IMR-90 (cell line): ENCODE data around the gene COL4A2. TPM values are rescaled to one million over a fixed set of nuclear protein-coding genes. Genes with fewer than 3 reads are reported as not detected.
A peak's percentile ranks its signal among the peaks of the same experiment; 100 is the strongest.

Experiments used
- ATAC-seq: fragments of 200-7000 bp; cut with Tn5 transposase; 2 replicates; pipeline ENCODE4 v1.9.1; 2020; ENCODE audit warnings: low read depth, mild to moderate bottlenecking, moderate library complexity
- BruUV-seq: library from RNA; stranded (reverse); fragments of 400-500 nt; replicated peaks from 2 replicates; lab custom pipeline; 2021; lab: Mats Ljungman, UMichigan
- CTCF ChIA-PET: fragments of 300-600 bp; formaldehyde crosslinking; extraction: SDS; loops from one replicate; lab custom pipeline; 2021; ENCODE audit warnings: antibody characterized with exemption; lab: Yijun Ruan, JAX
- POLR2A ChIA-PET: fragments of 300-600 bp; sonication (Branson Sonifier 250); formaldehyde crosslinking; loops from one replicate; lab custom pipeline; 2022; ENCODE audit warnings: antibody characterized with exemption; ENCODE audit not compliant: unreplicated experiment; lab: Charles Lee
- DNase-seq: peaks from one replicate; pipeline ENCODE4 v3.0.0; 2013
- H2AFZ ChIP-seq: replicated peaks from 2 replicates; pipeline ENCODE3; 2013; ENCODE audit warnings: low read length, mild to moderate bottlenecking; ENCODE audit not compliant: poor library complexity
- H2AK5ac ChIP-seq: 2 replicates; pipeline ENCODE4 v1.6.1; 2013; ENCODE audit warnings: low read depth, low read length, inconsistent platforms
- H2AK9ac ChIP-seq: replicated peaks from 2 replicates; pipeline ENCODE3; 2013; ENCODE audit warnings: mild to moderate bottlenecking, low read depth, low read length, moderate library complexity; ENCODE audit not compliant: poor library complexity
- H2BK120ac ChIP-seq: 2 replicates; pipeline ENCODE4 v1.6.1; 2013; ENCODE audit warnings: low read depth, low read length, inconsistent platforms
- H2BK15ac ChIP-seq: 3 replicates; pipeline ENCODE4 v1.6.1; 2013; ENCODE audit warnings: low read depth, low read length, inconsistent platforms
- H2BK20ac ChIP-seq: 2 replicates; pipeline ENCODE4 v1.6.1; 2013; ENCODE audit warnings: low read depth, mild to moderate bottlenecking, inconsistent platforms, low read length, moderate library complexity
- H2BK5ac ChIP-seq: 2 replicates; pipeline ENCODE4 v1.6.1; 2013; ENCODE audit warnings: mild to moderate bottlenecking, low read depth, low read length, inconsistent platforms; ENCODE audit not compliant: poor library complexity, severe bottlenecking
- H3K14ac ChIP-seq: replicated peaks from 2 replicates; pipeline ENCODE4 v1.6.1; 2013; ENCODE audit warnings: low read depth, low read length, inconsistent platforms
- H3K18ac ChIP-seq: 2 replicates; pipeline ENCODE4 v1.6.1; 2013; ENCODE audit warnings: low read depth, low read length, control low read depth
- H3K23ac ChIP-seq: 2 replicates; pipeline ENCODE4 v1.6.1; 2013; ENCODE audit warnings: low read depth, low read length, inconsistent platforms
- H3K27ac ChIP-seq: 2 replicates; pipeline ENCODE4 v1.5.1; 2013; ENCODE audit warnings: mild to moderate bottlenecking, control low read depth, low read length; ENCODE audit not compliant: insufficient read depth
- H3K27me3 ChIP-seq: 2 replicates; pipeline ENCODE4 v1.6.1; 2013; ENCODE audit warnings: low read length; ENCODE audit not compliant: control insufficient read depth, insufficient read depth
- H3K36me3 ChIP-seq: 2 replicates; pipeline ENCODE4 v1.6.1; 2013; ENCODE audit warnings: low read length, mixed read lengths; ENCODE audit not compliant: control insufficient read depth, insufficient read depth
- H3K4ac ChIP-seq: 2 replicates; pipeline ENCODE4 v1.6.1; 2013; ENCODE audit warnings: low read depth, low read length, inconsistent platforms
- H3K4me1 ChIP-seq: 2 replicates; pipeline ENCODE4 v1.6.1; 2013; ENCODE audit warnings: low read length, mixed read lengths; ENCODE audit not compliant: control insufficient read depth, insufficient read depth
- H3K4me2 ChIP-seq: 2 replicates; pipeline ENCODE4 v1.6.1; 2013; ENCODE audit warnings: low read depth, mild to moderate bottlenecking, control low read depth, low read length, moderate library complexity
- H3K4me3 ChIP-seq: 2 replicates; pipeline ENCODE4 v1.5.1; 2013; ENCODE audit warnings: low read depth, mild to moderate bottlenecking, control low read depth, low read length, moderate library complexity; ENCODE audit not compliant: insufficient read depth
- H3K56ac ChIP-seq: 2 replicates; pipeline ENCODE4 v1.6.1; 2013; ENCODE audit warnings: low read length, inconsistent platforms; ENCODE audit not compliant: insufficient read depth; ENCODE audit errors: extremely low read depth
- H3K79me1 ChIP-seq, 2 experiments: 2 replicates each; pipeline ENCODE4 v1.6.1; 2013; ENCODE audit warnings: low read length in 2 of 2, inconsistent platforms in 1 of 2, low read depth in 1 of 2
- H3K9ac ChIP-seq: 2 replicates; pipeline ENCODE4 v1.6.1; 2013; ENCODE audit warnings: low read depth, low read length, control low read depth
- H3K9me1 ChIP-seq: 2 replicates; pipeline ENCODE4 v1.6.1; 2013; ENCODE audit warnings: low read length, inconsistent platforms; ENCODE audit not compliant: insufficient read depth
- H3K9me3 ChIP-seq: 2 replicates; pipeline ENCODE4 v1.6.1; 2013; ENCODE audit warnings: low read length; ENCODE audit not compliant: control insufficient read depth, insufficient read depth
- H4K20me1 ChIP-seq: 2 replicates; pipeline ENCODE4 v1.6.1; 2013; ENCODE audit warnings: low read length, inconsistent platforms; ENCODE audit not compliant: insufficient read depth
- H4K5ac ChIP-seq: 2 replicates; pipeline ENCODE4 v1.6.1; 2013; ENCODE audit warnings: mild to moderate bottlenecking, low read depth, low read length, control low read depth
- H4K8ac ChIP-seq, 2 experiments: 2 replicates each; pipeline ENCODE4 v1.6.1; 2013; ENCODE audit warnings: low read depth in 2 of 2, low read length in 2 of 2, control low read depth in 1 of 2, inconsistent platforms in 1 of 2
- H4K91ac ChIP-seq: 2 replicates; pipeline ENCODE4 v1.6.1; 2013; ENCODE audit warnings: low read depth, low read length, inconsistent platforms; ENCODE audit not compliant: insufficient read depth
- BHLHE40 ChIP-seq: fragments of 150-350 bp; IDR thresholded peaks from 2 replicates; pipeline ENCODE4 v1.6.1; 2016; ENCODE audit warnings: mild to moderate bottlenecking, low read depth, low read length
- CEBPB ChIP-seq: IDR thresholded peaks from 2 replicates; pipeline ENCODE4 v1.6.1; 2012; ENCODE audit warnings: low read depth, low read length, improper control_type of control experiment
- CHD1 ChIP-seq: IDR thresholded peaks from 2 replicates; pipeline ENCODE4 v1.6.1; 2012; ENCODE audit warnings: low read depth, low read length, improper control_type of control experiment
- FOS ChIP-seq: fragments of 150-350 bp; IDR thresholded peaks from 2 replicates; pipeline ENCODE4 v1.6.1; 2016; ENCODE audit warnings: low read depth, low read length
- MAZ ChIP-seq: IDR thresholded peaks from 2 replicates; pipeline ENCODE4 v1.6.1; 2012; ENCODE audit warnings: low read depth, mild to moderate bottlenecking, low read length, improper control_type of control experiment, moderate library complexity, borderline replicate concordance
- POLR2A ChIP-seq: IDR thresholded peaks from 2 replicates; pipeline ENCODE4 v1.6.1; 2012; ENCODE audit warnings: mild to moderate bottlenecking, low read depth, low read length
- SMC3 ChIP-seq: fragments of 150-350 bp; IDR thresholded peaks from 2 replicates; pipeline ENCODE4 v1.6.1; 2016; ENCODE audit warnings: low read depth, mild to moderate bottlenecking, antibody characterized with exemption, low read length, moderate library complexity
- USF2 ChIP-seq: fragments of 150-350 bp; IDR thresholded peaks from 2 replicates; pipeline ENCODE4 v1.6.1; 2017; ENCODE audit warnings: mild to moderate bottlenecking, antibody characterized with exemption, low read length, low read depth
- WGBS, 2 experiments: methylation state at CpG; one replicate each; pipeline versions ENCODE4 v1.1.5 to v1.1.7; 2013; ENCODE audit warnings: missing lambda C conversion rate in 2 of 2; ENCODE audit not compliant: insufficient read length in 1 of 2; ENCODE audit errors: extremely low coverage in 2 of 2; 5-methylcytosine and 5-hydroxymethylcytosine counted together
- dilution Hi-C: fragments of 300-500 bp; cut with HindIII; formaldehyde crosslinking; loops from one replicate; pipeline ENCODE4 v1.14.3; 2018; ENCODE audit warnings: low sequenced_read_pairs; ENCODE audit not compliant: unreplicated experiment
- in situ Hi-C: fragments of 300-500 bp; cut with MboI; formaldehyde crosslinking; loops from 3 replicates; pipeline ENCODE4 v1.14.3; 2019; ENCODE audit warnings: low sequenced_read_pairs, inconsistent platforms, mixed read lengths
- intact Hi-C: fragments of 100-400 bp; cut with micrococcal nuclease; formaldehyde crosslinking; loops from 2 replicates; pipeline ENCODE4 v1.10.0; 2022
- polyA plus RNA-seq, 3 experiments: library from polyadenylated mRNA; depleted of rRNA; stranded (reverse); fragments of >200 nt; gene quantifications; 2 replicates each; pipeline ENCODE4 v1.2.3, GENCODE V29; 2012; ENCODE audit warnings: low replicate concordance in 1 of 3
- total RNA-seq: library from RNA; depleted of rRNA; stranded (reverse); fragments of >200 nt; gene quantifications from 2 replicates; pipeline ENCODE4 v1.2.3, GENCODE V29; 2012

The COL4A2 gene
- total and polyA plus RNA-seq, 2 of the 4 experiments (the other 2 are of a cell fraction): 90.7 to 457 TPM

GRCh38 chr13:110347535-110348308, 40.6 kb downstream of the COL4A2 start (continued):
- TF ChIP-seq BHLHE40 (peak; percentile 23; the same call in 1 of the 2 replicates), FOS (peak; percentile 69)

- peaks cover 51 to 95% of the 10 kb centered on the region in 2 experiments for H3K79me1 ChIP-seq
- H4K20me1 ChIP-seq: peaks cover 58% of the 10 kb centered on the region
- ChIA-PET POLR2A (interaction anchor here (0.7 to 1.0 kb wide), 2 partner anchors 42 to 45 kb away, joined by 3 to 4 read pairs; partner anchors contain the start of genes COL4A1 and COL4A2), CTCF (interaction anchor here (1.1 kb wide), 2 partner anchors 96 to 101 kb away, joined by 3 to 4 read pairs; no protein-coding TSS in a partner anchor)
- H2AFZ ChIP-seq: no peak overlapping the region
- ATAC-seq: no peak
- intact Hi-C loops: no loop called here
- H3K9me3 ChIP-seq: no peaks in the 10 kb centered on the region
- dilution Hi-C loops: no loop called here
- H2BK120ac ChIP-seq: peak overlapping the region; percentile 33
- peaks cover 59% of the 10 kb centered on the region for H3K9me1 ChIP-seq
- peak overlapping the region; percentile 9; the same call in 1 of the 2 replicates for H4K5ac ChIP-seq
- no peak overlapping the region for H3K4me2 ChIP-seq
- in situ Hi-C loops: no loop called here
- H3K23ac ChIP-seq: peak overlapping the region; percentile 48; the same call in 1 of the 2 replicates
- H2BK5ac ChIP-seq: peak overlapping the region; percentile 56
- H3K4ac ChIP-seq: peak overlapping the region; percentile 67
- peaks cover 25% of the 10 kb centered on the region for H3K36me3 ChIP-seq
- WGBS, 2 experiments: no CpG with 5 or more reads among the region's 8 CpGs
- DNase-seq: no peak
- H3K9ac ChIP-seq: no peak overlapping the region
- H2BK15ac ChIP-seq: peak overlapping the region; percentile 57; the same call in 1 of the 3 replicates
- no peak overlapping the region; the same call in 1 of the 2 replicates for H3K56ac ChIP-seq
- H3K27ac ChIP-seq: peak overlapping the region; percentile 31
- H2AK9ac ChIP-seq: no peak overlapping the region
- H2BK20ac ChIP-seq: peak overlapping the region; percentile 38
- peaks cover 21% of the 10 kb centered on the region for H3K4me1 ChIP-seq
- 0 out of 2 replicates have a peak overlapping the region, but pooled peaks have one; percentile 28 for H4K91ac ChIP-seq
- peak overlapping the region; percentile 88 for H2AK5ac ChIP-seq
- TF ChIP-seq POLR2A: 0 out of 2 replicates have a peak, but pooled peaks have one; percentile 21
- no peak for TF ChIP-seq SMC3
- no peak for TF ChIP-seq CEBPB
- TF ChIP-seq MAZ: no peak
- TF ChIP-seq USF2: no peak
- no peak for TF ChIP-seq CHD1
- no peak for TF ChIP-seq BHLHE40
- H4K8ac ChIP-seq: peak overlapping the region; percentile 47 to 58; a peak in 1 of 4 replicates
- no peak overlapping the region for H3K18ac ChIP-seq
- peak overlapping the region; percentile 14; the same call in 1 of the 2 replicates for H3K14ac ChIP-seq
- no peak overlapping the region for H3K4me3 ChIP-seq
- BruUV-seq: no TSS peak
- no peaks in the 10 kb centered on the region for H3K27me3 ChIP-seq
These were observed 41.4 kb downstream of the COL4A2 start for GRCh38 chr13:110348309-110349105.
